HAP-1 (cell line): ENCODE data around the gene SPATA31D3.
"Not testable (repeated sequence)": the region's sequence is repeated elsewhere in the genome, so short reads cannot be mapped to it uniquely, and the experiment has no call there.

Experiments used
- DNase-seq, 2 experiments: peaks; one replicate each; pipeline ENCODE4 v3.0.0-alpha.2; 2016 to 2020; ENCODE audit warnings: low spot score in 2 of 2
- H3K27me3 ChIP-seq: fragments of 250-450 bp; sonication (Bioruptor Pico); 2 replicates; pipeline ENCODE4 v1.5.1; 2020; ENCODE audit warnings: low read depth, mild to moderate bottlenecking, moderate library complexity
- H3K36me3 ChIP-seq: fragments of 250-450 bp; sonication (Bioruptor Pico); replicated peaks from 2 replicates; pipeline ENCODE4 v1.5.1; 2020; ENCODE audit warnings: mild to moderate bottlenecking
- H3K4me1 ChIP-seq: fragments of 250-450 bp; sonication (Bioruptor Pico); 2 replicates; pipeline ENCODE4 v1.5.1; 2020; ENCODE audit warnings: mild to moderate bottlenecking
- H3K4me3 ChIP-seq: fragments of 250-450 bp; sonication (Bioruptor Pico); 2 replicates; pipeline ENCODE4 v1.5.1; 2020; ENCODE audit warnings: mild to moderate bottlenecking, moderate library complexity
- H3K9me3 ChIP-seq: fragments of 250-450 bp; sonication (Bioruptor Pico); 2 replicates; pipeline ENCODE4 v1.5.1; 2020; ENCODE audit warnings: mild to moderate bottlenecking, moderate library complexity
- in situ Hi-C: fragments of 300-500 bp; cut with MboI; formaldehyde crosslinking; loops from 3 replicates; pipeline ENCODE4 v1.14.3; 2020; ENCODE audit warnings: low sequenced_read_pairs, inconsistent platforms, mixed read lengths

The SPATA31D3 gene

DNA sequence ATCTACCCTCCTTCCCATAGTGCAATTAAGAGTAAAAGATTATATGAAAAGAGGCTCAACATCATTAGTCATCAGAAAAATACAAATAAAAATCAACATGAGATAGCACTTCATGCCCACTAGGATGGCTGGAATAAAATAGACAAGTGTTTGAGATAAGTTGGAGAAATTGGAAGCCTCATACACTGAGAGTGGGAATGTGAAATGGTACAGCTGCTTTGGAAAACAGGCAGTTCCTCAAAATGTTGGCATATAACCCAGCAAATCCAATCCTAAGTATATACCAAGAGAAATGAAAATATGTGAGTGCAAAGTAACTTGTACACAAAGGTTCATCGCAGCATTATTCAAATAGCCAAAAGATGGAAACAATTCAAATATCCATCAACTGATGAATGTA lies 9.8 kb downstream of the SPATA31D3 start:
- Histone ChIP-seq H3K4me3 (no peak overlapping the region), H3K27me3 (no peaks in the 10 kb centered on the region), H3K36me3 (no peaks in the 10 kb centered on the region), H3K4me1 (no peaks in the 10 kb centered on the region), H3K9me3 (no peaks in the 10 kb centered on the region)
- DNase-seq, result no peak
- in situ Hi-C loops, result no loop called here

DNA sequence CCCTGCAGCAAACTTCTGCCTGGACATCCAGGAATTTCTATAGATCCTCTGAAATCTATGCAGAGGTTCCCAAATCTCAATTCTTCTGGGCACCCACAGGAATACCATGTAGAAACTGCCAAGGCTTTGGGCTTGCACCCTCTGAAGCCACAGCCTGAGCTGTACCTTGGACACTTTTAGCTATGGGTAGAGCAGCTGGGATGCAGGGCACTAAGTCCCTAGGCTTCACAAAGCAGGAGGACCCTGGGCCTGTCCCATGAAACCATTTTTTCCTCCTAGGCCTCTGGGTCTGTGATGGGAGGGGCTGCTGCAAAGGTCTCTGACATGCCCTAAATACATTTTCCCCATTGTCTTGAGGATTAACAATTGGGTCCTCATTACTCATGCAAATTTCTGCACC lies 12.3 kb downstream of the SPATA31D3 start:
- no peak for DNase-seq
- Histone ChIP-seq H3K9me3 (no peaks in the 10 kb centered on the region), H3K27me3 (no peaks in the 10 kb centered on the region), H3K4me3 (no peak overlapping the region), H3K4me1 (no peaks in the 10 kb centered on the region), H3K36me3 (no peaks in the 10 kb centered on the region)
- in situ Hi-C loops, result no loop called here

DNA sequence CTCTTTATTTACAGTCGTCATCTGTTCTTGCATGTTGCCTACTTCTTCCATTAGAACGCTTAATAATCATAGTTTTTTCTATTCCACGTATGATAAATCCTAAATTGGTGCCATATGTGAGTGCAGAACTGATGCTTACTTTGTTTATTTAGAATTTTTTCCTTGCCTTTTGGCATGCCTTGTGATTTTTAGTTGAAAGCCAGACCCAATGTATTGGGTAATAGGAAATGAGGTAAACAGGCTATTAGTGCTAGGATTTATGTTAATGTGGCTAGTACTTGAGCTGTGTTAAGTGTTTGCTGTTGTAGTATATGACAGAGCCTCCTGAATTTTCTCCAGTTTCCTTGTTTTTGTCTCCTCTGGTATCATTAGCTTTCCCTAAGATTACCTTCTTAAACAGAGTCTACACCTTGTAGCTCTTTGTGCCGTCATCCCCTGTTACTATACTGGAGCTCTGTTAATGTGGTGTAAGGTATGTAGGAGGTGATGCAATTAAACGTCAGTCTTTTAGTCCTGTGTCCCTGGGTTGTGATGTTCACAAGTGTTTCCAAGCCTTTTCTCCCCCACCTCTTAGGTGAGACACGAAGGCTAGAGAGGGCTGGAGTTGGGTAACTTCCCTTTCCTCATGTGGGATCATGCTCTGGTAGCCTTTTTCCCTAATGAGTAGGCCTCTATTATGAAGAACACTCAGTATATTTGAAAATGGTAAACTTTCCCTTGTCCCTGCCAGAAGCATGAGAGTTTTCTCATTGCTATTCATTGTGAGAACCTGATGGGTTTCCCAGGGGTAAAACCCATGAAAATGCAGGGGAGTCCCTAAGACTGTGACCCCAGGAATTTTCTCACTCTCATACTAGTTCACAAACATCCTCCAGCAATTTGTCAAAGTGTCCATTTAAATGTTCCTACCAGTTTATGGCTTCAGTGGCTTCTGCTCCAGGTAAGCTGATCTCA lies 21.2 kb downstream of the SPATA31D3 start:
- in situ Hi-C loops, result no loop called here
- Histone ChIP-seq H3K27me3 (no peaks in the 10 kb centered on the region), H3K4me3 (no peak overlapping the region), H3K36me3 (no peaks in the 10 kb centered on the region), H3K9me3 (no peaks in the 10 kb centered on the region), H3K4me1 (no peaks in the 10 kb centered on the region)
- no peak for DNase-seq

DNA sequence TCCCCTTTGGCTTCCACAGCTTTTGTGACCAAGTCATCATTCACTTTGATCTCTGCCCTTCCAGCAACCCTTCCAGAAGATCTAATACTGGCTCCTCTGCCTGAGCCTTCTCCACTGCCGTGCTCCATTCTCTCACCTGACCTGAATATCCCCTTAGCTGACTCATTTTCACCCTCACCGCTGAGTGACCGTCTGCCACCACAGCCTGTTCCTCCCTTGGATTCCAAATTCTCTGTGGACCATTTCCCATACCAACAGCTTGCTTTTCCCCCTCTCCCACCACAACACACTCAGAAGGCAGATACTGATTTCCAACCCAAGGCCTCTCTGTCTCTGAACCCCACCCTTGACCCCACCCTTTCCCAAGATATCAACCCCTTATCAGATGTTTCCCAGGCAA lies 24.7 kb downstream of the SPATA31D3 start:
- Histone ChIP-seq H3K4me1 (no peaks in the 10 kb centered on the region), H3K27me3 (no peaks in the 10 kb centered on the region), H3K36me3 (no peaks in the 10 kb centered on the region), H3K4me3 (no peak overlapping the region), H3K9me3 (no peaks in the 10 kb centered on the region)
- in situ Hi-C loops, result no loop called here
- DNase-seq, result no peak

DNA sequence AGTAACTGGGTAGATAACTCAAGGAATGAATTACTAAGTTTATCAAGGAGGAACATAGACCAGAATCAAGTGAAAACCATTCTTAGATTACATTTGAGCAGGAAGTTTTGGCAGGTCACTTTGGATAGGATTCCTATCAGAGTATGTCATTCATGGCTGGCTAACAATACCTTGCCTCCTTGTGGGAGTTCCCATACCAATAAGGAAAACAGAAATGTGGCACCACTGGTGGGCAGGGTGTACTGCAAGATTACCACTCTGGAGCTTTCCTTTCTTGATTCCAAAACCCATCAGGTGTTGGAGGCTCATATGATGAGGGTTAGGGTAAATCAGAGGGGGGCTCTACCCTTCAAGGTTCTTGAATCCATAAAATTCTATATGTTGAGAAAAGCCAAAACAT lies 26.7 kb downstream of the SPATA31D3 start:
- Histone ChIP-seq H3K27me3 (no peaks in the 10 kb centered on the region), H3K4me3 (no peak overlapping the region), H3K4me1 (no peaks in the 10 kb centered on the region), H3K9me3 (no peaks in the 10 kb centered on the region), H3K36me3 (no peaks in the 10 kb centered on the region)
- no peak for DNase-seq
- in situ Hi-C loops, result no loop called here

DNA sequence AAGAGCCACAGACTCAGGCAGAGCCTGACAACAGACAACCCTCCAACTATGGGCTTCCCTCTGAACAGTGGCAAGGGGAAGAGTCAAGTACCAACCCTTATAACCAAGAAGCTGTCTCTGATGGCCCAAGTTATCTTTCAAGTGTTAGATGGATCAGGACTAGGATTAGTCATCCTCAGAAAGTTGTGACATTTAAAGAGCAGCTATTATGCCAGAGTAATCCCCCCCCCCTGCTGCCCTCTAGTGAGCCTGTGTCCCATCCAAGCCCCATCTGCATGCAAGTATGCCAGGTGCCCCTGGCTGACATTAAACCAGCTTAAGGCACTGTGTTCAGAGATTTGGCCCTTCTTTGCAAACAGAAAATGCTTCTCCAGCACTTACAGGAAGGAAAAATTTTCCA lies 28.4 kb downstream of the SPATA31D3 start:
- Histone ChIP-seq H3K9me3 (no peaks in the 10 kb centered on the region), H3K36me3 (no peaks in the 10 kb centered on the region), H3K4me1 (no peaks in the 10 kb centered on the region), H3K4me3 (no peak overlapping the region), H3K27me3 (no peaks in the 10 kb centered on the region)
- no peak for DNase-seq
- in situ Hi-C loops, result no loop called here

DNA sequence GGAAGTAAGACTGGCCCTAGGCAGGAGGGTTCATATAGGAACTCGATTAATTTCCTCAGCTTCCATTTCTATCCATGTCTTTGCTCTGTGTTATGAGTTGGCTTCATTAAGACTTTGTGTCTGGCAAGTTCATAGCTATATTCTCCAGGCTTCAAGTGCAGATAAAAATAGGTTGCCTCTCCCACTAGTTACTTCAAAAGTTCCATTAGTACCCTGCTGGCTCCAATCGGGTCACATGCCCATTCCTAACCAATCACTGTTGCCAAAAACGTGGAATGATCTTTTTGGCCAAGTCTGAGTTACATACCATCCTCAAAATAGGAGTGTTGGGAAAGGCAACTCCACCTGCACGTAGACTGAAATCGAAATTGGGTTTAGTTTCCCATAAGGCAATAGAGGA lies 31.5 kb downstream of the SPATA31D3 start:
- no peaks in the 10 kb centered on the region for H3K27me3 ChIP-seq
- no peaks in the 10 kb centered on the region for H3K9me3 ChIP-seq
- in situ Hi-C loops, result no loop called here
- no peak for DNase-seq
- H3K36me3 ChIP-seq, result no peaks in the 10 kb centered on the region
- H3K4me1 ChIP-seq, result no peaks in the 10 kb centered on the region
- H3K4me3 ChIP-seq, result no peak overlapping the region

DNA sequence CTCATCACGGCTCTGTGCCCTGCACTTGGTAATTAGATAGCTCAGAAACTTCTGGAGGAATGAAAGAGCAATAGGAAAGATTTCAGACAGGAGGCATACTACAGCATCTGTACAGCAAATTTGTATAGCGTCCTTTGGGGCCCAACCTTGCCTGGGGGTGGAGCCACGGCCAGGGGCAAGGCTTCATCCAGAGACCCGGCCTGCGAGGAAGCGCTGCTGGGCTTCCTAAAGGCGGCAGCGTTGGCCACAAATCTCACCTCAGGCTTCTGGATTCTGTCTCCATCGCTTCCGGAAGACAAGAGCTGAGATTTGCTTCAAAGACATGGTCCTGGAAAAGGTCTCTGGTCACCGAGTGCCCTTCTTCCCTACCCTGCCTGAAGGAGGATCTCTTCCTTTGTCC lies 33.1 kb downstream of the SPATA31D3 start:
- no peak for DNase-seq
- Histone ChIP-seq H3K27me3 (no peaks in the 10 kb centered on the region), H3K4me3 (no peak overlapping the region), H3K9me3 (no peaks in the 10 kb centered on the region), H3K4me1 (no peaks in the 10 kb centered on the region), H3K36me3 (no peaks in the 10 kb centered on the region)
- in situ Hi-C loops, result no loop called here

DNA sequence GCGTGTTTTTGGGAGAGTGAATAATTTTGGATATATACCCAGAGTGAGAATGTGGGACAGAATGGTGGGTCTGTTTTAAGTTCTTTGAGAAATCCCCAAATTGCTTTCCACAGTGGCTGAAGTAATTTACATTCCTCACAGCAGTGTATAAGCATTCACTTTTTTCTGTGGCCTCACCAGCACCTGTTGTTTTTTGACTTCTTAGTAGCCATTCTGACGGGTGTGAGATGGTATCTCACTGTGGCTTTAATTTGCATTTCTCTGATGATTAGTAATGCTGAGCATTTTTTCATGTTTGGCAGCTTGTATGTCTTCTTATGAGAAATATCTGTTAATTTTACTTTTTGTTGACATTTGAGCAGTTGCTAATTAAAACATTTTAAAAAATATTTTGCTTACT lies 35.9 kb downstream of the SPATA31D3 start:
- H3K27me3 ChIP-seq, result no peaks in the 10 kb centered on the region
- no peak overlapping the region for H3K4me3 ChIP-seq
- H3K4me1 ChIP-seq, result no peaks in the 10 kb centered on the region
- no peaks in the 10 kb centered on the region for H3K9me3 ChIP-seq
- in situ Hi-C loops, result no loop called here
- no peaks in the 10 kb centered on the region for H3K36me3 ChIP-seq
- no peak for DNase-seq

DNA sequence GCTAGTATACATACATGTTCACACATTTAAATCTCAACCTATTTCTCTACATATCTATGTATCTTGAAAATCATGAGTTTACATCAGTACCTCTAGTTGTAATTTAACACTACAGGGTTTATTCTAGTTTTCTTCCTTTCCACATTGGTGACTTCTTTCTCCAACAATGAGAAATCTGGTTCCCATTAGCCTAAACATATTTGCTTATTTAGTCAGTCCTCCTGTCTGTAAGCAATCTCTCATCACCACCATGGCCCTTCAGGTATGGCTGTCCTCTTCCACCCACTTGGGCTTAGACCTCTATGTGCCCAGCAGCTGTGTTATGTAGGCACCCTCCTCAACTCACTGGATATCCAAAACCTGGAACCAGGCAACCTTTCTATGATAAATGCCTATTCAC lies 37.3 kb downstream of the SPATA31D3 start:
- Histone ChIP-seq H3K27me3 (no peaks in the 10 kb centered on the region), H3K4me1 (no peaks in the 10 kb centered on the region), H3K4me3 (no peak overlapping the region), H3K36me3 (no peaks in the 10 kb centered on the region), H3K9me3 (no peaks in the 10 kb centered on the region)
- no peak for DNase-seq
- in situ Hi-C loops, result no loop called here

DNA sequence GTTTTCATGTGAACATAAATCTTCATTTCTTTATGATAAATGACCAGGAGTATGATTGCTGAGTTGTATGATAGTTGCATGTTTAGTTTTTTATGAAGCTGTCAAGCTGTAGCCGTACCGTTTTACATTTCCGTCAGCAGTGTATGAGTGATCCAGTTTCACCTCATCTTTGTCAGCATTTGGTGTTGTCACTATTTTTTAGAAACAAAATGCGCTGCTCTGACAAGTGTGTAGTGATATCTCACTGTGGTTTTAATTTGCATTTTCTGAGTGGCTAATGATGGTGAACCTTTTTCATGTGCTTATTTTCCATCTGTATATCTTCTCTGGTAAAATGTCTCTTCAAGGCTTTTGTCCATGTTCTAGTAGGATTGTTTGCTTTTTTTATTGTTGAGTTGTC lies 38.6 kb downstream of the SPATA31D3 start:
- no peak for DNase-seq
- in situ Hi-C loops, result no loop called here
- Histone ChIP-seq H3K9me3 (no peaks in the 10 kb centered on the region), H3K4me3 (no peak overlapping the region), H3K27me3 (no peaks in the 10 kb centered on the region), H3K36me3 (no peaks in the 10 kb centered on the region), H3K4me1 (no peaks in the 10 kb centered on the region)

DNA sequence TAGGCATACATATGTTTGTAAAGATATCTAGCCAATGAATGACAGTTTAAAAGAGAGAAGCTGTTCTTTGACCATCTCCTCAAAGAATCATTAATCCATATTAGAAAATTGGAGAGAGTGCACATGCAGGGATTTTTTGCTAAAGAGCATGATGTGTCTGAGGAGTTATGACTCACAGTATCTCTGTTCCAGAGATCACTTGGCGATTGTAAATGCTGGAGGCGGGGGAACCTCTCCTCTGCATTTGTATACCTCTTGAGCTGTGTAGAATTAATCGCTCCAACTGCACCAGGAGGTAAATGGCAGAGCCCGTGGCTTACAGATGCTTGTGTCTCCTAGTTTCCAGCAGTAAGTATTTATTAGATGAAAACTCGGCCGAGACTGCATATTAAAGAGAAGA lies 41.6 kb downstream of the SPATA31D3 start:
- in situ Hi-C loops, result no loop called here
- no peak for DNase-seq
- no peaks in the 10 kb centered on the region for H3K4me1 ChIP-seq

DNA sequence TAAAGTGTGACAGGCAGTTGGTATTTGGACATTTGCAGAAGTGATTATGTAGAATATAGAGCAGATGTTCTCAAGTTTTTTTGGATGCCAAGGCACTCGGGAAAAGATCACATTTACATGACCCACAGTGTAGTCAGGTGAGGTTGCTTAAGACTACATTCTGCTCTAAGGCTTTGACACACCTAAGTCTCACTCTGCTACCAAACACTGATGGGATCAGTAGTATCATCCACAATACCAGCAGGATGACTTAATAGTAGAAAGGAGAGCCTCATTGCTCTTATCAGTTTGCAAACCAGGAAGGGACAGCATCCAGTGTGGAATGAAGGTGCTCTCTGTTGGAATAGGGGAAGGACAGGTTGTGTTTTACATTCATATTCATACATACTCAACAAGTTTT lies 42.8 kb downstream of the SPATA31D3 start:
- H3K36me3 ChIP-seq, result no peaks in the 10 kb centered on the region
- in situ Hi-C loops, result no loop called here

More for the DNA sequence above, 41.6 kb downstream of the SPATA31D3 start:
- Histone ChIP-seq H3K9me3 (no peaks in the 10 kb centered on the region), H3K4me3 (no peak overlapping the region), H3K27me3 (no peaks in the 10 kb centered on the region), H3K36me3 (no peaks in the 10 kb centered on the region)

DNA sequence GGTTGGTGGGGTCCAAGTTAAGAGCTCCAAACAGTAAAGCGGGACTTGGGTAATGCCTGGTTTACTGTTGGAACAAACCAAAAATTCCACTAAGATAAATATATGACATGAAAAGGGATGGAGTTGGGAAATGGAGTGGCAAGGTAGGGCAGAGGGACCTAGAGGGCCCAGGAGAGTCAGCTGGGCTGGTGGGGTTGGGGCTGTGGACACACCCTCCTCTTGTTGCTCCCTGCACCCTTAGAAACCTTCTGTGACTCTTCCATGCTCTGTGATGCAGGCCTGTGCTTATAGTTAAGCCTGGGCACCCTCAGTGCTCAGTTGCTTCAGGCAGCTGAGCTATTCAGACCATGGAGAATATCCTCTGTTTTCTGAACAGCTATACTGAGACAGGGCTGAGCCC lies 45.2 kb downstream of the SPATA31D3 start, which contains the start of gene SPATA31D1:
Gene SPATA31D1, plus strand, starts transcription at position 301 of the 400 bp plus-strand sequence. Its CDS starts 47 bp downstream, at position 348.
- in situ Hi-C loops, H3K4me3 ChIP-seq, DNase-seq, H3K36me3 ChIP-seq, H3K27me3 ChIP-seq, H3K4me1 ChIP-seq, H3K9me3 ChIP-seq: not testable (repeated sequence)

More for the DNA sequence above, 42.8 kb downstream of the SPATA31D3 start:
- Histone ChIP-seq H3K9me3 (no peaks in the 10 kb centered on the region), H3K4me3 (no peak overlapping the region), H3K4me1 (no peaks in the 10 kb centered on the region), H3K27me3 (no peaks in the 10 kb centered on the region)
- no peak for DNase-seq
